GM23338 (cell line): ENCODE results near the gene TASL. TPM values are rescaled to one million over a fixed set of nuclear protein-coding genes. Genes with fewer than 3 reads are reported as not detected.

Experiments used
- ATAC-seq: fragments of 200-7000 bp; cut with Tn5 transposase; 3 replicates; pipeline ENCODE4 v1.9.1; 2020
- DNase-seq: peaks from one replicate; pipeline ENCODE4 v3.0.0-alpha.2; 2015; ENCODE audit warnings: low spot score
- H2AFZ ChIP-seq: fragments of 200-600 bp; sonication (generic); 2 replicates; pipeline ENCODE4 v1.8.0; 2016; ENCODE audit warnings: antibody characterized with exemption, mild to moderate bottlenecking, moderate library complexity
- H3F3A ChIP-seq: fragments of 200-600 bp; sonication (generic); replicated peaks from 2 replicates; pipeline ENCODE4 v1.8.0; 2017; ENCODE audit warnings: antibody characterized with exemption, mixed run types, low read depth
- H3K27ac ChIP-seq: fragments of 200-600 bp; sonication (generic); 2 replicates; pipeline ENCODE4 v1.6.1; 2016; ENCODE audit warnings: low read depth
- H3K27me3 ChIP-seq: fragments of 200-600 bp; sonication (generic); 2 replicates; pipeline ENCODE4 v1.8.0; 2016; ENCODE audit warnings: mild to moderate bottlenecking, mixed run types, moderate library complexity; ENCODE audit not compliant: insufficient read depth
- H3K36me3 ChIP-seq: fragments of 200-600 bp; sonication (generic); 2 replicates; pipeline ENCODE4 v1.8.0; 2016; ENCODE audit warnings: mild to moderate bottlenecking; ENCODE audit not compliant: insufficient read depth
- H3K4me1 ChIP-seq: fragments of 200-600 bp; sonication (generic); 2 replicates; pipeline ENCODE4 v1.8.0; 2016; ENCODE audit warnings: mild to moderate bottlenecking, moderate library complexity; ENCODE audit not compliant: insufficient read depth
- H3K4me2 ChIP-seq: fragments of 200-600 bp; sonication (generic); 2 replicates; pipeline ENCODE4 v1.7.1; 2017; ENCODE audit warnings: mixed run types
- H3K4me3 ChIP-seq: fragments of 200-600 bp; sonication (generic); 2 replicates; pipeline ENCODE4 v1.6.1; 2016; ENCODE audit warnings: mixed run types
- H3K79me2 ChIP-seq: fragments of 200-600 bp; sonication (generic); replicated peaks from 2 replicates; pipeline ENCODE4 v1.8.0; 2017; ENCODE audit warnings: mild to moderate bottlenecking; ENCODE audit not compliant: insufficient read depth
- H3K9me2 ChIP-seq: fragments of 200-600 bp; sonication (generic); 2 replicates; pipeline ENCODE4 v1.8.0; 2017; ENCODE audit not compliant: insufficient read depth
- H4K20me1 ChIP-seq: fragments of 200-600 bp; sonication (generic); replicated peaks from 2 replicates; pipeline ENCODE4 v1.8.0; 2017; ENCODE audit warnings: mild to moderate bottlenecking; ENCODE audit not compliant: insufficient read depth
- H3K27ac Mint-ChIP-seq: 2 replicates; pipeline ENCODE4 v1.8.0; 2020; ENCODE audit warnings: inconsistent platforms, mild to moderate bottlenecking, moderate library complexity, mixed read lengths
- H3K27me3 Mint-ChIP-seq: 3 replicates; pipeline ENCODE4 v1.8.0; 2022; ENCODE audit warnings: low read depth, mild to moderate bottlenecking, moderate library complexity, mixed read lengths, inconsistent platforms; ENCODE audit not compliant: insufficient read depth, poor library complexity
- H3K36me3 Mint-ChIP-seq: 3 replicates; pipeline ENCODE4 v1.8.0; 2021; ENCODE audit warnings: low read depth, mild to moderate bottlenecking, inconsistent platforms, moderate library complexity, mixed read lengths
- H3K4me1 Mint-ChIP-seq: 3 replicates; pipeline ENCODE4 v1.8.0; 2020; ENCODE audit warnings: mild to moderate bottlenecking, inconsistent platforms, mixed read lengths
- H3K4me3 Mint-ChIP-seq: 3 replicates; pipeline ENCODE4 v1.8.0; 2021; ENCODE audit warnings: moderate library complexity, mild to moderate bottlenecking, inconsistent platforms, mixed read lengths
- H3K9me3 Mint-ChIP-seq: 3 replicates; pipeline ENCODE4 v1.8.0; 2020; ENCODE audit warnings: moderate library complexity, mild to moderate bottlenecking, inconsistent platforms, mixed read lengths
- CTCF ChIP-seq, 2 experiments: fragments of 200-600 bp in 1 of 2; sonication (generic) in 1 of 2; conservative IDR thresholded peaks; 2 replicates each; pipeline versions ENCODE4 v1.5.1 to v1.6.1; 2016 to 2017; ENCODE audit warnings: antibody characterized with exemption in 2 of 2, low read depth in 2 of 2, mild to moderate bottlenecking in 2 of 2, moderate library complexity in 1 of 2
- ETS1 ChIP-seq: IDR thresholded peaks from 2 replicates; pipeline ENCODE4 v1.6.1; 2016; ENCODE audit warnings: antibody characterized with exemption
- EZH2 ChIP-seq: fragments of 200-600 bp; sonication (generic); IDR thresholded peaks from one replicate; pipeline ENCODE4 v1.8.0; 2017; ENCODE audit warnings: antibody characterized with exemption, mild to moderate bottlenecking, low read depth; ENCODE audit not compliant: unreplicated experiment
- NANOG ChIP-seq: IDR thresholded peaks from 2 replicates; pipeline ENCODE4 v1.6.1; 2016; ENCODE audit warnings: antibody characterized with exemption, borderline replicate concordance
- POLR2AphosphoS5 ChIP-seq: IDR thresholded peaks from 2 replicates; pipeline ENCODE4 v1.6.1; 2016; ENCODE audit warnings: antibody characterized with exemption, low read depth
- ZNF462 ChIP-seq: fragments of 250-450 bp; sonication (Bioruptor Pico); IDR thresholded peaks from 2 replicates; pipeline ENCODE4 v1.5.0; 2020; ENCODE audit warnings: mild to moderate bottlenecking, moderate library complexity
- polyA plus RNA-seq: library from polyadenylated mRNA; unstranded; fragments of >200 nt; fragmentation: Nextera tagmentation; extraction: Ambion mirVana; gene quantifications from 2 replicates; pipeline ENCODE4 v1.2.1, GENCODE V29; 2016
- total RNA-seq: library from RNA; depleted of rRNA; stranded (reverse); fragments of >200 nt; shearing (Covaris generic); gene quantifications from 2 replicates; pipeline ENCODE4 v1.2.3, GENCODE V29; 2014

The TASL gene
- total and polyA plus RNA-seq, 2 experiments from 2014 or later, result not detected

- DNase-seq (peak; percentile 16), ATAC-seq (no peak)
- Histone ChIP-seq H4K20me1 (no peaks in the 10 kb centered on the region), H3K4me2 (no peak overlapping the region), H3K27ac (no peak overlapping the region), H3K79me2 (no peaks in the 10 kb centered on the region), H3F3A (no peaks in the 10 kb centered on the region), H2AFZ (no peak overlapping the region), H3K4me3 (no peak overlapping the region), H3K4me1 (no peaks in the 10 kb centered on the region), H3K9me2 (no peaks in the 10 kb centered on the region), H3K36me3 (no peaks in the 10 kb centered on the region), H3K27me3 (no peaks in the 10 kb centered on the region)
- Mint-ChIP-seq H3K4me1 (peaks cover 6% of the 10 kb centered on the region), H3K27me3 (no peaks in the 10 kb centered on the region), H3K36me3 (no peaks in the 10 kb centered on the region), H3K9me3 (no peaks in the 10 kb centered on the region), H3K4me3 (no peak overlapping the region), H3K27ac (no peak overlapping the region)
- no peak for TF ChIP-seq ZNF462 (CRISPR knock-in tag)
- TF ChIP-seq EZH2, result no peak
- TF ChIP-seq POLR2AphosphoS5, result no peak
- TF ChIP-seq ETS1, result no peak
- no peak for TF ChIP-seq NANOG
- peak in 1 of 2 experiments; percentile 43; a peak in 2 of 4 replicates for TF ChIP-seq CTCF (conservative IDR thresholded peaks at IDR 0.05; ENCODE audit: low read depth in 2 of 2)
Observed at GRCh38 chrX:30593440-30594200, 16.1 kb upstream of the TASL start.
